ENCODE measurements around the gene SEMA4C.

GRCh38 chr2:96913398-96914202 is 43.7 kb upstream of the SEMA4C start:
- TF ChIP-seq, protein P1, sequence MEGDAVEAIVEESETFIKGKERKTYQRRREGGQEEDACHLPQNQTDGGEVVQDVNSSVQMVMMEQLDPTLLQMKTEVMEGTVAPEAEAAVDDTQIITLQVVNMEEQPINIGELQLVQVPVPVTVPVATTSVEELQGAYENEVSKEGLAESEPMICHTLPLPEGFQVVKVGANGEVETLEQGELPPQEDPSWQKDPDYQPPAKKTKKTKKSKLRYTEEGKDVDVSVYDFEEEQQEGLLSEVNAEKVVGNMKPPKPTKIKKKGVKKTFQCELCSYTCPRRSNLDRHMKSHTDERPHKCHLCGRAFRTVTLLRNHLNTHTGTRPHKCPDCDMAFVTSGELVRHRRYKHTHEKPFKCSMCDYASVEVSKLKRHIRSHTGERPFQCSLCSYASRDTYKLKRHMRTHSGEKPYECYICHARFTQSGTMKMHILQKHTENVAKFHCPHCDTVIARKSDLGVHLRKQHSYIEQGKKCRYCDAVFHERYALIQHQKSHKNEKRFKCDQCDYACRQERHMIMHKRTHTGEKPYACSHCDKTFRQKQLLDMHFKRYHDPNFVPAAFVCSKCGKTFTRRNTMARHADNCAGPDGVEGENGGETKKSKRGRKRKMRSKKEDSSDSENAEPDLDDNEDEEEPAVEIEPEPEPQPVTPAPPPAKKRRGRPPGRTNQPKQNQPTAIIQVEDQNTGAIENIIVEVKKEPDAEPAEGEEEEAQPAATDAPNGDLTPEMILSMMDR (IDR thresholded peaks at IDR 0.05), result no peak
- no peak for TF ChIP-seq POLR2AphosphoS5 (IDR thresholded peaks at IDR 0.05; ENCODE audit: low read depth, low read length)
- TF ChIP-seq REST (IDR thresholded peaks at IDR 0.05; ENCODE audit: low read depth, low read length), result no peak
- TF ChIP-seq EZH2phosphoT487 (IDR thresholded peaks at IDR 0.05; ENCODE audit: borderline replicate concordance, low read depth), result no peak
- no peak for TF ChIP-seq YY1 (IDR thresholded peaks at IDR 0.05; ENCODE audit: low read depth)
- TF ChIP-seq MAX (IDR thresholded peaks at IDR 0.05; ENCODE audit: low read depth), result no peak

All from SK-N-SH (cell line).